ENCODE measurements around the gene TIMM9. TPM values are rescaled to one million over a fixed set of nuclear protein-coding genes. Genes with fewer than 3 reads are reported as not detected.

The TIMM9 gene
- total RNA-seq, 2 donors from 2014 or later, result 29.4 to 34.2 TPM

DNA sequence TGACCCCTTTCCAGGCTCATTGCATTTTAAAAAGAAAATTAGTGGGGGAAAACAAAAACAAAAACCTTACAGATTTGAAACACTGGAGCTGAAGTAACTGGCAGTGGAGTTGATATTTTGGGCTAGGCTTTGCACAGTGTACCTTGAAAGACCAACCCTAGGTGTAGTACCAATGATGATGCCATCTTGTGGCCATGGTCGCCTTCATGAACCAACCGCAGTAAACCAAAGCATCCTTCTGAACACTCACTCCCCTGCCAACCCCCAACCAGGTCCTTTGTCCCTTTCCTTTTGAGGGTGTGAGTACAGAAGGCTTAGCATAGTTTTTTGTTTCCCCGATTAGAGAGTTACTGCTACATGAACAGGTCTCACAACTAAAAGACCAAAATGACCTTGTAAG, 25.7 kb downstream of the TIMM9 start:
- peaks cover 13% of the 10 kb centered on the region for H3K36me3 ChIP-seq (ENCODE audit: control insufficient read depth, insufficient read depth, low read length)
- H3K9ac ChIP-seq (ENCODE audit: extremely low read depth, low read length, poor library complexity, severe bottlenecking), result no peak overlapping the region
- no peaks in the 10 kb centered on the region for H3K4me1 Mint-ChIP-seq
- TF ChIP-seq CTCF (conservative IDR thresholded peaks at IDR 0.05), result peak; percentile 23
- H3K27ac Mint-ChIP-seq, result no peak overlapping the region
- H3K27me3 ChIP-seq (ENCODE audit: control insufficient read depth, insufficient read depth, low read length, poor library complexity, severe bottlenecking), result peaks cover 10% of the 10 kb centered on the region
- no peaks in the 10 kb centered on the region for H3K9me3 Mint-ChIP-seq
- H3K4me3 Mint-ChIP-seq, result no peak overlapping the region
- H3K27me3 Mint-ChIP-seq (ENCODE audit: insufficient read depth), result peaks cover 16% of the 10 kb centered on the region
- H3K4me1 ChIP-seq (ENCODE audit: control insufficient read depth, insufficient read depth, low read length), result no peaks in the 10 kb centered on the region
- H3K27ac ChIP-seq (ENCODE audit: low read depth, low read length), result no peak overlapping the region
- no peaks in the 10 kb centered on the region for H3K9me3 ChIP-seq (ENCODE audit: control insufficient read depth, low read length)
- no peak for DNase-seq
- H3K4me3 ChIP-seq (ENCODE audit: low read length), result no peak overlapping the region
- peaks cover 2% of the 10 kb centered on the region for H3K36me3 Mint-ChIP-seq (ENCODE audit: low read depth)
- 83 to 87% methylated on average over 1 to 3 of the region's 3 CpGs for WGBS, 2 experiments (ENCODE audit: insufficient coverage in 1 of 2, insufficient read length in 1 of 2)

GRCh38 chr14:58398895-58399294, 28.4 kb downstream of the TIMM9 start:
- Mint-ChIP-seq H3K27me3 (ENCODE audit: insufficient read depth) (peaks cover 33% of the 10 kb centered on the region), H3K27ac (no peak overlapping the region), H3K4me3 (no peak overlapping the region), H3K9me3 (no peaks in the 10 kb centered on the region), H3K4me1 (peaks cover 3% of the 10 kb centered on the region), H3K36me3 (ENCODE audit: low read depth) (peaks cover 2% of the 10 kb centered on the region)
- Histone ChIP-seq H3K27me3 (ENCODE audit: control insufficient read depth, insufficient read depth, low read length, poor library complexity, severe bottlenecking) (peaks cover 12% of the 10 kb centered on the region), H3K4me1 (ENCODE audit: control insufficient read depth, insufficient read depth, low read length) (no peaks in the 10 kb centered on the region), H3K36me3 (ENCODE audit: control insufficient read depth, insufficient read depth, low read length) (no peaks in the 10 kb centered on the region), H3K9ac (ENCODE audit: extremely low read depth, low read length, poor library complexity, severe bottlenecking) (no peak overlapping the region), H3K27ac (ENCODE audit: low read depth, low read length) (no peak overlapping the region), H3K9me3 (ENCODE audit: control insufficient read depth, low read length) (no peaks in the 10 kb centered on the region), H3K4me3 (ENCODE audit: low read length) (no peak overlapping the region)
- DNase-seq, result no peak
- WGBS, 2 experiments (ENCODE audit: insufficient coverage in 1 of 2, insufficient read length in 1 of 2), result 92 to 94% methylated on average over 3 of the region's 3 CpGs
- TF ChIP-seq CTCF (conservative IDR thresholded peaks at IDR 0.05), result no peak

DNA sequence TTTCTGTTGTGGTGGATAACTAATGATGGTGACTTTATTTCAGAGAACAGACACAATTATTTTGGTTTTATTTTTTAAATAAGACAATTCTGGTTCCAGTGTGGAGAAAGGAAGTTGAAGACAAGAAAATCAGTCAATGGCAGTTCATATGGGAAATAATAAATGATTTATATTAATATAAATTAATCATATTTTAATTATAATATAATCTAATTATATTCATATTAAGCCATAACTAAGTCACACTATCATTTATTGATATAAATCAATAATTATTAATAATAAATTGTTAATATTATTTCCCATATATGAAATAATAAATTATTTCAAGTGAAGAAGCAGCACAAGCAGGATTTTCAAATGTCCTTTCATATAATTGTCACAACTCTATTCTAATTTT, 28.8 kb downstream of the TIMM9 start:
- peaks cover 3% of the 10 kb centered on the region for H3K4me1 Mint-ChIP-seq
- no peaks in the 10 kb centered on the region for H3K9me3 ChIP-seq (ENCODE audit: control insufficient read depth, low read length)
- H3K9me3 Mint-ChIP-seq, result no peaks in the 10 kb centered on the region
- no peak overlapping the region for H3K4me3 Mint-ChIP-seq
- no peaks in the 10 kb centered on the region for H3K36me3 ChIP-seq (ENCODE audit: control insufficient read depth, insufficient read depth, low read length)
- no peak for TF ChIP-seq CTCF (conservative IDR thresholded peaks at IDR 0.05)
- H3K36me3 Mint-ChIP-seq (ENCODE audit: low read depth), result peaks cover 2% of the 10 kb centered on the region
- no peak for DNase-seq
- no peak overlapping the region for H3K27ac Mint-ChIP-seq
- peaks cover 35% of the 10 kb centered on the region for H3K27me3 Mint-ChIP-seq (ENCODE audit: insufficient read depth)
- H3K4me1 ChIP-seq (ENCODE audit: control insufficient read depth, insufficient read depth, low read length), result no peaks in the 10 kb centered on the region
- H3K27me3 ChIP-seq (ENCODE audit: control insufficient read depth, insufficient read depth, low read length, poor library complexity, severe bottlenecking), result peaks cover 12% of the 10 kb centered on the region
- no peak overlapping the region for H3K4me3 ChIP-seq (ENCODE audit: low read length)
- H3K27ac ChIP-seq (ENCODE audit: low read depth, low read length), result no peak overlapping the region
- H3K9ac ChIP-seq (ENCODE audit: extremely low read depth, low read length, poor library complexity, severe bottlenecking), result no peak overlapping the region

Data from endodermal cell (in vitro differentiated cells).